DND-41 (cell line): ENCODE data around the gene PGBD5.

Experiments
- ATAC-seq: fragments of 200-7000 bp; cut with Tn5 transposase; 3 replicates; pipeline ENCODE4 v1.9.1; 2021; ENCODE audit warnings: low read depth; ENCODE audit not compliant: insufficient read depth
- DNase-seq: peaks from one replicate; pipeline ENCODE4 v3.0.0-alpha.2; 2020
- H2AFZ ChIP-seq: 2 replicates; pipeline ENCODE4 v1.6.0; 2012; ENCODE audit warnings: low read depth, low read length
- H3K27ac ChIP-seq: 2 replicates; pipeline ENCODE4 v1.5.1; 2012; ENCODE audit warnings: low read length, inconsistent platforms
- H3K27me3 ChIP-seq: fragments of 200-600 bp; sonication (generic); 2 replicates; pipeline ENCODE4 v1.6.0; 2012; ENCODE audit warnings: low read length, mild to moderate bottlenecking, inconsistent platforms; ENCODE audit not compliant: insufficient read depth, poor library complexity
- H3K36me3 ChIP-seq: 2 replicates; pipeline ENCODE4 v1.5.1; 2012; ENCODE audit warnings: low read length, inconsistent platforms; ENCODE audit not compliant: insufficient read depth
- H3K4me1 ChIP-seq: 2 replicates; pipeline ENCODE4 v1.5.1; 2012; ENCODE audit warnings: mild to moderate bottlenecking, low read length; ENCODE audit not compliant: insufficient read depth
- H3K4me2 ChIP-seq: 2 replicates; pipeline ENCODE4 v1.6.0; 2012; ENCODE audit warnings: mild to moderate bottlenecking, moderate library complexity, low read length, inconsistent platforms; ENCODE audit not compliant: insufficient read depth
- H3K4me3 ChIP-seq, 2 experiments: fragments of 200-600 bp in 1 of 2; shearing (Covaris generic) in 1 of 2; 2 replicates each; pipeline ENCODE4 v1.5.1; 2012 to 2016; ENCODE audit warnings: inconsistent platforms in 2 of 2, low read length in 2 of 2, mild to moderate bottlenecking in 2 of 2, low read depth in 1 of 2, moderate library complexity in 1 of 2
- H3K79me2 ChIP-seq: 2 replicates; pipeline ENCODE4 v1.6.0; 2012; ENCODE audit warnings: low read length, inconsistent platforms; ENCODE audit not compliant: insufficient read depth
- H3K9ac ChIP-seq: 2 replicates; pipeline ENCODE4 v1.6.0; 2012; ENCODE audit warnings: low read depth, mild to moderate bottlenecking, inconsistent platforms, low read length, moderate library complexity
- H3K9me3 ChIP-seq: 2 replicates; pipeline ENCODE4 v1.5.1; 2012; ENCODE audit warnings: low read length, moderate library complexity, mild to moderate bottlenecking, inconsistent platforms; ENCODE audit not compliant: insufficient read depth, severe bottlenecking
- H4K20me1 ChIP-seq: 2 replicates; pipeline ENCODE4 v1.6.0; 2012; ENCODE audit warnings: low read length; ENCODE audit not compliant: insufficient read depth
- EZH2 ChIP-seq: IDR thresholded peaks from 3 replicates; pipeline ENCODE4 v1.6.1; 2012; ENCODE audit warnings: borderline replicate concordance, low read depth, mild to moderate bottlenecking, moderate library complexity, low read length, inconsistent platforms; ENCODE audit not compliant: severe bottlenecking
- TF ChIP-seq, protein P1 (sequence below): IDR thresholded peaks from 2 replicates; pipeline ENCODE4 v1.5.1; 2012; ENCODE audit warnings: borderline replicate concordance, low read length, moderate library complexity, mild to moderate bottlenecking; ENCODE audit not compliant: poor library complexity, severe bottlenecking; ENCODE audit errors: extremely low read depth

Gene PGBD5

DNA sequence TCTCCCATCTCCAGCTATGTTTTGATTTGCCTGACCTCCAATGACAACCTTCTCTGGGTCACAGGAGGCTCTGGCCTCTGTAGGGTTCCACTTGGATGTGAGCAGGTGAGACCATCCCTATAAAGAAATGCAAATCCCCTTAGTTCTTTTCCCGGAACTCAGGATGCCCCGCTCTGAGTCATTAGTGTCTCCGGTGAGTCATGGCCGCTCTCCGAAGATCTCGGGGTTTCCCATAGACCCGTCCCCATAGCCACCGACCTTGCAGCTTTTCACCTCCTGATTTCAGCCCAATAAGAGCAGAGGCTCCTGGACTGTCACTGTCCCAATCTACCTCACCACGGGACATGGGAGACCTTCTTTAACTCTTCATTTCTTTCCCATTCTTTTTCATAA, 98.2 kb downstream of the PGBD5 start:
- H3K36me3 ChIP-seq, result no peaks in the 10 kb centered on the region
- H3K79me2 ChIP-seq, result no peaks in the 10 kb centered on the region
- no peaks in the 10 kb centered on the region for H4K20me1 ChIP-seq
- H2AFZ ChIP-seq, result no peak overlapping the region
- DNase-seq (no peak), ATAC-seq (no peak)
- H3K9me3 ChIP-seq, result no peaks in the 10 kb centered on the region
- TF ChIP-seq, protein P1, sequence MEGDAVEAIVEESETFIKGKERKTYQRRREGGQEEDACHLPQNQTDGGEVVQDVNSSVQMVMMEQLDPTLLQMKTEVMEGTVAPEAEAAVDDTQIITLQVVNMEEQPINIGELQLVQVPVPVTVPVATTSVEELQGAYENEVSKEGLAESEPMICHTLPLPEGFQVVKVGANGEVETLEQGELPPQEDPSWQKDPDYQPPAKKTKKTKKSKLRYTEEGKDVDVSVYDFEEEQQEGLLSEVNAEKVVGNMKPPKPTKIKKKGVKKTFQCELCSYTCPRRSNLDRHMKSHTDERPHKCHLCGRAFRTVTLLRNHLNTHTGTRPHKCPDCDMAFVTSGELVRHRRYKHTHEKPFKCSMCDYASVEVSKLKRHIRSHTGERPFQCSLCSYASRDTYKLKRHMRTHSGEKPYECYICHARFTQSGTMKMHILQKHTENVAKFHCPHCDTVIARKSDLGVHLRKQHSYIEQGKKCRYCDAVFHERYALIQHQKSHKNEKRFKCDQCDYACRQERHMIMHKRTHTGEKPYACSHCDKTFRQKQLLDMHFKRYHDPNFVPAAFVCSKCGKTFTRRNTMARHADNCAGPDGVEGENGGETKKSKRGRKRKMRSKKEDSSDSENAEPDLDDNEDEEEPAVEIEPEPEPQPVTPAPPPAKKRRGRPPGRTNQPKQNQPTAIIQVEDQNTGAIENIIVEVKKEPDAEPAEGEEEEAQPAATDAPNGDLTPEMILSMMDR, result no peak
- no peak for TF ChIP-seq EZH2
- H3K27me3 ChIP-seq, result peaks cover 9% of the 10 kb centered on the region
- H3K27ac ChIP-seq, result no peak overlapping the region
- H3K4me3 ChIP-seq, result no peak overlapping the region
- H3K4me2 ChIP-seq, result no peak overlapping the region
- no peaks in the 10 kb centered on the region for H3K4me1 ChIP-seq
- H3K9ac ChIP-seq, result no peak overlapping the region

DNA sequence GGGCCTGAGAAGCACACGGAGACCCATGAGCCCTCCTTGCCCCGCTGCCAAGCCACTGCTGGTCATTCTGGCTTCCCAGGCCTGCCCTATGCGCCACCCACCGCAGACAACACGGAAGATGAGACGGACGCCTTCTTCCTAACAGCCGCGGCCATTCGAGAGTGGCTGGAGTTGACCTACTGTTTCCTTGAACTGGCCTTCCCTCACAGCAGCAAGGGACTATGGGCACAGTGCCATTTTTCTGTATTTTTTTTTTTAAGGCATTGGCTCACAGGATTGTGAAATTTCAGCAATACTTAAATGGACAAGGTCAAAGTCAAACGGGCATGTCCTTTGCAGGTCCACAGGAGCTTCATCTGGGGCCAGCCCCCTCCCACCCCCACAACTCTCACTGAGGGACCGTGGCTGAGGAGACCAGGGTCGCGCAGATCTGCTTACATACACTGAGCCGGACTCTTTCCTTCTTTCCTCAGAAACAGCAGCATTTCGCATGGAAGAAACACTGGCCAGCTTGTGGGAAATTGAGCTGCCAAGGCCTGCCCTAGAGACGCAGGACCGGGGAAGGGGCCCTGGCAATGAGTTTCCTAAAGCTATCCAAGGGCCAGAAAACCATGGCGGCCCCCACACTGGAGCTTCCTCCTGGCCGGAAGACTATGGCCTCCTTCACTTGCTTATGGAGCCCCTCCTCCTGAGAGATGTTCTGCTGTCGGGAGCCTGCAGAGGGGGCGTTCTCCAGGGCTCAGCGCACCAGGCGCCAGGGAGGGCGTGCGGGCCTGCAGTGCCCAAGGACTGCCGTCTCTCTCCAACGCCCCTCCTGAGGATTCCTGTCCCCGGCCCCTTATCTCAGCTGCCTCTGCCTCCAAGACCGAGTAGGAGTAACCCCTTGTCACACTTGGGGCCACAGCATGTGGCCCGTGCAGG, 98.9 kb downstream of the PGBD5 start:
- no peak for TF ChIP-seq EZH2
- TF ChIP-seq, protein P1, result no peak
- H4K20me1 ChIP-seq, result no peaks in the 10 kb centered on the region
- no peaks in the 10 kb centered on the region for H3K4me1 ChIP-seq
- ATAC-seq (no peak), DNase-seq (no peak)
- H3K4me2 ChIP-seq, result no peak overlapping the region
- no peak overlapping the region for H3K4me3 ChIP-seq
- H3K9ac ChIP-seq, result no peak overlapping the region
- no peak overlapping the region for H3K27ac ChIP-seq
- no peaks in the 10 kb centered on the region for H3K79me2 ChIP-seq
- peaks cover 9% of the 10 kb centered on the region for H3K27me3 ChIP-seq
- H3K9me3 ChIP-seq, result no peaks in the 10 kb centered on the region
- H3K36me3 ChIP-seq, result no peaks in the 10 kb centered on the region
- no peak overlapping the region for H2AFZ ChIP-seq

DNA sequence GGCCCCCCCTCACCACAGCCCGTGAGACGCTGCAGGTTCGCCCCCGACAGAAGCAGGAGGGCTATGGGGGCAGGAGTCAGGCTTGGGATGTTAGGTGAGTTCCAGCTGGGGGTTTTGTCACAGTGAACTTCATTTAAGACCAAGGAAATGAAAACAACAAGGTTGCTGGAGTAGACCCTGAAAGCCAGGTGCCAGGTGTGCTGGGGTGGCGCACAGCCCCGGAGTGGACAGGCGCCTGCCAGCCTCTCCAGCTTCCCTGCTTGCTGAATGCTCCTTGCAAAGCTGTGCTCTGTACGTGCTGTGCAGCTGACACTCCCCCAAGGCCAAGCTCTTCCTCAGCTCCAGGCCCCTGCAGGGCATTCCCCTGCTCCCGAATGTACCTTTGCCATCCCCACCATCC, 102.4 kb downstream of the PGBD5 start:
- TF ChIP-seq EZH2, result no peak
- TF ChIP-seq, protein P1, result no peak
- no peak for ATAC-seq

More for the DNA sequence above, 102.4 kb downstream of the PGBD5 start:
- no peak overlapping the region for H3K4me3 ChIP-seq
- H3K36me3 ChIP-seq, result no peaks in the 10 kb centered on the region
- H3K4me2 ChIP-seq, result no peak overlapping the region
- peaks cover 9% of the 10 kb centered on the region for H3K27me3 ChIP-seq
- H3K9me3 ChIP-seq, result no peaks in the 10 kb centered on the region
- H3K4me1 ChIP-seq, result no peaks in the 10 kb centered on the region
- no peak overlapping the region for H3K27ac ChIP-seq
- no peaks in the 10 kb centered on the region for H3K79me2 ChIP-seq
- no peak overlapping the region for H3K9ac ChIP-seq
- DNase-seq, result no peak
- no peak overlapping the region for H2AFZ ChIP-seq
- no peaks in the 10 kb centered on the region for H4K20me1 ChIP-seq
